RCC 7860 (cell line): ENCODE data around the gene TPSB2.
"Not testable (repeated sequence)": the region's sequence is repeated elsewhere in the genome, so short reads cannot be mapped to it uniquely, and the experiment has no call there.

Experiments
- DNase-seq: peaks from one replicate; pipeline ENCODE4 v3.0.0-alpha.2; 2015; ENCODE audit warnings: low spot score
- FAIRE-seq: peaks from 2 replicates; lab custom pipeline; 2012; peaks lifted over from hg19 to GRCh38; lab: Jason Lieb, UNC

TPSB2 gene

DNA sequence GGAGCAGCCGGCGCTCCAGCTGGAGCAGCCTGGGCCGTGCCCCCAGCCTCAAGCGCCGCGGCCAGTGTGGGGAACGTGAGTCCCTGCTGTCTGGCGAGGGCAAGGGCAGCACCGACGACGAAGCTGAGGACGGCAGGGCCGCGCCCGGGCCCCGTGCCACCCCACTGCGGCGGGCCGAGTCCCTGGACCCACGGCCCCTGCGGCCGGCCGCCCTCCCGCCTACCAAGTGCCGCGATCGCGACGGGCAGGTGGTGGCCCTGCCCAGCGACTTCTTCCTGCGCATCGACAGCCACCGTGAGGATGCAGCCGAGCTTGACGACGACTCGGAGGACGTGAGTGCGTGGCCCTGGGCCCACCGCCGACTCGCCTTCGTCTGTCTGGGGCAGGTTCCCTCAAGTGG, 20.9 kb downstream of the TPSB2 start:
- FAIRE-seq (no peak), DNase-seq (no peak)

DNA sequence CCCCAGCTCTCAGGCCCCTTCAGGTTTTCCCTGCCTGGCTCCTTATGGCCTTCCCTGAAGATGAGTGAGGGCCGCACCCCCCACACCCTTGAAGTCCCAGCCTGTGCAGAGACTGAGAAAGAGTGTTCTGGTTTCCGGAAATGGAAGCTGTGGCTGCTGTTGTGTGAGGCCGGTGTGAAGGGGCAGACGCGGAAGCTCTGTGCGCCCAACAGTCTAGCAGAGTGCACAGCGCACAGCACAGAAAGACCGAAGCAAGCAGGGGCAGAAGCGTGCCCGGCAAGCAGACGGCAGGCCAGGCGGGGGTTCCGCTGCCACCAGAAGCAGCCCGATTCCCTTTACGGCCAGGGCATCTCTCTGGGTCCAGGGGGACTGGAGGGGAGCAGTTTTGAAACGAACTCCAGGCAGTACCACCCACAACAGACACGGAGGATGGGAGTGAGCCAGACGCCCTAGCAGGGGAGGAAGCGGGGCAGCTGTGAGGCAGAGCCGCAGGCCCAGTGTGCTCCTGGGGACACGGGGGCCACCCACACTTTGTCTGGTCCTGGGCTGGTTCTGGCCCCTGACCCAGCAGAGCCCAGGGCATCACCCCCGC, 21.6 kb downstream of the TPSB2 start:
- FAIRE-seq: no peak
- DNase-seq: no peak

DNA sequence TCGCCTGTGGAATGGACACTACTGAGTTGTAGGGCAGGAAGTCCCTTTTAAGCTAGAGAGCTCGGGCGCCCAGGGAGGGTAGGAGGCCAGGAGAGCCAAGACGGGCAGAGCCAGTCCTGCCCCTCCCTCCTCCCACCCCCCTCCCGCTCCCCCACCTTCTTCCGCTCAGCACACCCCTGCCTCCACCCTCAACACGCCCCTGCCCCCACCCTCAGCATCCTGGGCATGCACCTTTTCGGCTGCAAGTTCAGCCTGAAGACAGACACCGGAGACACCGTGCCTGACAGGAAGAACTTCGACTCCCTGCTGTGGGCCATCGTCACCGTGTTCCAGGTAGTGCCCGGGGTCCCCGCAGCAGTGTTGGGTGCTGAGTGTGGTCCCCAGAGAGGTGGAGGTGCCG, 23.2 kb downstream of the TPSB2 start:
- FAIRE-seq: no peak
- DNase-seq: no peak

DNA sequence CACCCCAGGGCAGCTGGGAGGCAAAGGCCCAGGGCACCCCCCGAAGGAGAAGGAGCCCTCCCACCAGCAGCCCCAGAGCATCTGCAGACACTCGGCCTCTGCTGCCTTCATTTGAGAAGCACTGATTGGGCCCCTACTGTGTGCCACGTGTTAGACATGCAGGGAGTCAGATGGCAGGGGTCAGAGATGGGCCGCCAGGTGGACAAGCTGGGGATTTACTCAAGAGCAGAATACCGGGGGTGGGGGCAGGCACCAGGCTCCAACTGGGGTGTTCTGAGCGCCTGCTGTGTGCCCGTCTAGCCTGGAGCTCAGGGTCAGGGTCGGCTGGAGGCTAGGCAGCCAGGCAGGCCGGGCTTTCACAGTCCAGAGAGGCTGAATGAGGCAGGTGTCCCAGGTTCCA, 23.7 kb downstream of the TPSB2 start:
- DNase-seq: no peak
- FAIRE-seq: no peak

DNA sequence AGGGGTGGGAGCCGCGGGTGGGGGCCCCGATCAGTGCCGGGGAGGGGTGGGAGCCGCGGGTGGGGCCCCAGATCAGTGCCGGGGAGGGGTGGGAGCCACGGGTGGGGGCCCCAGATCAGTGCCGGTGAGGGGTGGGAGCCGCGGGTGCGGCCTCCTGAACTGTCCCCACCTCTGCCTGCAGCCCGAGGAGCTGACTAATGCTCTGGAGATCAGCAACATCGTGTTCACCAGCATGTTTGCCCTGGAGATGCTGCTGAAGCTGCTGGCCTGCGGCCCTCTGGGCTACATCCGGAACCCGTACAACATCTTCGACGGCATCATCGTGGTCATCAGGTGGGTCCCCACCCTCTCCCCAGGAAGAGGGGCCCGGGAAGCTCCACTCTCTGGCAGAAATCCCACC, 25.1 kb downstream of the TPSB2 start:
- DNase-seq: no peak
- no peak for FAIRE-seq

DNA sequence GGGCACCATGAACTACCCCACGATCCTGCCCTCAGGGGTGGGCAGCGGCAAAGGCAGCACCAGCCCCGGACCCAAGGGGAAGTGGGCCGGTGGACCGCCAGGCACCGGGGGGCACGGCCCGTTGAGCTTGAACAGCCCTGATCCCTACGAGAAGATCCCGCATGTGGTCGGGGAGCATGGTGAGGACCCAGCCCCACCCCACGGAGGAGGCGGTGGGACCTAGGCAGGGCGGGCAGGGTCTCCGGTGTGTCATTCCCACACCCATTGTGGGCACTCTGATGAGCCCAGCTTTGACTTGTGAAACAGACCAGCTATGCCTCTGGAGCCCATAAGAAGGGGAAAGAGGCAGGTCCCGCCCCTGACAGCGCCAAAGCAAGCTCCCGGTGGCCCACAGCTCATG, 27.7 kb downstream of the TPSB2 start:
- FAIRE-seq (no peak), DNase-seq (no peak)

DNA sequence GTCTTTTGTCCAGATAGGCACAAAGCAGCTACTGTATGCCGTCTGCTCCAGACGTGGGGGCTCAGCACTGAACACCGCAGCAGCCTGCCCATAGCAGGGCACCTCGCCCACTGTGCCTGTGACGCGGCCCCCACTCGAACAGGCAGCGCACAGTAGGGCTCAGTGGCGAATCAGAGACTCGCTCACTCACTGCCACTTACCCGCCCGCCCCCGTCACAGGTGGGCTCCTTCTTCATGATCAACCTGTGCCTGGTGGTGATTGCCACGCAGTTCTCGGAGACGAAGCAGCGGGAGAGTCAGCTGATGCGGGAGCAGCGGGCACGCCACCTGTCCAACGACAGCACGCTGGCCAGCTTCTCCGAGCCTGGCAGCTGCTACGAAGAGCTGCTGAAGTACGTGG, 28.5 kb downstream of the TPSB2 start:
- DNase-seq: no peak
- no peak for FAIRE-seq

DNA sequence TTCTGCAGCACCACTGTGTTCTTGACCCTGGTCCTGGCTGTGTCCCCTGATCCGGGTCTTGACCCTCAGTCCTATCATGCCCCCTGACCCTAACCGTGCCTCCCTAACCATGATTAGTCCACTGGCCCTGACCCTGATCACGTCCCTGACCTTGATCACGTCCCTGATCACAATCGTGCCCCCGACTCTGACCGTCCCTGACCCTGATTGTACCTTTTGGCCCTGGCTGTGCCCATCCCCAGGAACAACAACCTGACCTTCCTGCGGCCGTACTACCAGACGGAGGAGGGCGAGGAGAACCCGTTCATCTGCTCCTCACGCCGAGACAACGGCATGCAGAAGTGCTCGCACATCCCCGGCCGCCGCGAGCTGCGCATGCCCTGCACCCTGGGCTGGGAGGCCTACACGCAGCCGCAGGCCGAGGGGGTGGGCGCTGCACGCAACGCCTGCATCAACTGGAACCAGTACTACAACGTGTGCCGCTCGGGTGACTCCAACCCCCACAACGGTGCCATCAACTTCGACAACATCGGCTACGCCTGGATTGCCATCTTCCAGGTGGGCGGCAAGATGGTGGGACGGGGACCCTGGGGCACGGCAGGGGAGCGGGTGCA, 29.9 kb downstream of the TPSB2 start:
- DNase-seq: no peak
- FAIRE-seq: no peak

DNA sequence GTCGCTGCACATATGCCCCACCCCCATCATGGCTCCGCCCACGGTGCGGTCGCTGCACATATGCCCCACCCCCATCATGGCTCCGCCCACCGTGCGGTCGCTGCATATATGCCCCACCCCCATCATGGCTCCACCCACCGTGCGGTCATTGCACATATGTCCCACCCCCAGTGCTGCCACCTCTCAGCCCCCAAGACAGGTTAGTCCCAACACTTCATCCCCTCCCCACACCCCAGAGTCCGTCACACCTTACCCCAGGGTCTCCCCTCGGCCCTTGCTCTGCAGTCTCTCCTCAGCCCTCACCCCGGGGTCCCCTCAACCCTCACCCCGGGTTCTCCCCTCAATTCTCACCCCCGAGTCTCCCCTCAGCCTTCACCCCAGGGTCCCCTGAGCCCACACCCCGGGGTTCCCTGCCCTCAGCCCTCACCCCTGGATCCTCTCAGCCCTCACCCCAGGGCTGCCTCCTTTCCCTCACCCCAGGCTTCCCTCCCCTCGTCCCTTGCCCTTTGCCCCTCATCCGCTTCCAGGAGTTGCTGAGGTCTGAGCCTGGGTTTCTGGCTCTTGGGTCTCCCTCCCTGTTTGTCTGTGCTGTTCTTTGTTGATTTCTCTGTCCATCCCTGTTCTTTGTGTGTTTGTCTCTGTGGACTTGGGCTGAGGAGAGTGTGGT, 30.5 kb downstream of the TPSB2 start:
- no peak for DNase-seq

DNA sequence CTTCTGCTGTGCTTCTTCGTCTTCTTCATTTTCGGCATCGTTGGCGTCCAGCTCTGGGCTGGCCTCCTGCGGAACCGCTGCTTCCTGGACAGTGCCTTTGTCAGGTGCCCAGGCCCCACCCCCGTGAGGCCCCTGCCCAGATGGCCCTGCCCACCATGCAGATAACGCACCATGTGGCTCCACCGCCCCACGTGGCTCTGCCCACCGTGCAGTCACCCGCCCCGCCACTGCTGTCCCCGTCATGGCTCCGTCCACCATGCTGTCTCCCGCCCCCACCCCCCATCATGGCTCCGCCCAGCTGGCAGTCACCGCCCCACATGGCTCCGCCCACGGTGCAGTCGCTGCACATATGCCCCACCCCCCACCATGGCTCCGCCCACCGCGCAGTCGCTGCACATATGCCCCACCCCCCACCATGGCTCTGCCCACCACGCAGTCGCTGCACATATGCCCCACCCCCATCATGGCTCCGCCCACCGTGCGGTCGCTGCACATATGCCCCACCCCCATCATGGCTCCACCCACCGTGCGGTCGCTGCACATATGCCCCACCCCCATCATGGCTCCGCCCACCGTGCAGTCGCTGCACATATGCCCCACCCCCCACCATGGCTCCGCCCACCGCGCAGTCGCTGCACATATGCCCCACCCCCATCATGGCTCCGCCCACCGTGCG, 31.2 kb downstream of the TPSB2 start:
- DNase-seq, FAIRE-seq: not testable (repeated sequence)

More for the DNA sequence above, 30.5 kb downstream of the TPSB2 start:
- FAIRE-seq: no peak

DNA sequence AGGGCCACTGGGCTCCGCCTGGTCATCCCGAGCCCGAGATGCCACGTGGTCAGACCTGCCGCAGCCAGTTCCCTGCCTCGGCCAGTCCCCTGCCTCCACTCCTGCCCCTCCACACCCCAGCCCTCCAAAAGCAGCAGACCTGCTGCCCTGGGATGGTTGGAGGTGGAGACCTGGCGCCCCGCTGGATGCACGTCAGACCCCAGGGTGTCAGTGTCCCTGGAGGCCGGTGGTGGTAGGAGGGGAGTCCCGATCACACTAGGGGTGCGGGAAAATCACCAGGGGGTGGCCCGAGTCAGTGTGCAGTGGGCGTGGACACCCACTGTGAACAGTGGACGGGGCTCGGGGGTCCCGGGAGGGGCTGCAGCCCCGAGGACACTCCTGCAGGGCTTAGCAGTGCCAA, 31.8 kb downstream of the TPSB2 start:
- no peak for FAIRE-seq
- DNase-seq: no peak

DNA sequence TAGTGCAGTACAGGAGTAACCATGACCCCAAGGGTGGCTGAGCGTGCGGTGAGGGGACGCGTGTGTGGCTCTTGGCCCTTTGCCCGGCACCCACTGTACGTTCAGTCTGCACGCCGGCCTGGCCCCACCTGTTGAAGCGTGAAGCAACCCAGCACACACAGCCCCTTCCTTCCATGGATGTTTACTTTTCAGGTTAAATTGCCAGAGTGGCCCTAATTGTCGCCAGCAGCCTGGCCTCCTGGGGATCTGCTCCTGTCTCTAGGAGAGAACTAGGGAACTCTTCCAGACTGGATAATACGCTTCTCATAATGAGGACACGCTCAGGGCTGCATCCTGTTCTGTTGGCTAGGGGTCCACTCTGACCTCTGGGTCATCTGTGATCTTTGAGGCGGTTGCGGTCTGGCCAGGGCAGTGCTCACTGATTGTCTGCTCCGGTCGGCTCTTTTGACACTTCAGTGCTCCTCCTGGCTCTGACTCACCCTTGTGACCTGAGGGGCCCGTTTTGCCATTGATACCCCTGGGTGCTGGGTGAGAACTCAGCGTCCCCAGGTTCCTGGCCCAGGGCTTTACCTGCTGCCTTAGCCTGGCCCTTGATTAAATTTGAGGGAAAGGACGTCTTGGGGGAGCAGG, 32.6 kb downstream of the TPSB2 start:
- FAIRE-seq: peak; percentile 65
- DNase-seq: peak; percentile 71

DNA sequence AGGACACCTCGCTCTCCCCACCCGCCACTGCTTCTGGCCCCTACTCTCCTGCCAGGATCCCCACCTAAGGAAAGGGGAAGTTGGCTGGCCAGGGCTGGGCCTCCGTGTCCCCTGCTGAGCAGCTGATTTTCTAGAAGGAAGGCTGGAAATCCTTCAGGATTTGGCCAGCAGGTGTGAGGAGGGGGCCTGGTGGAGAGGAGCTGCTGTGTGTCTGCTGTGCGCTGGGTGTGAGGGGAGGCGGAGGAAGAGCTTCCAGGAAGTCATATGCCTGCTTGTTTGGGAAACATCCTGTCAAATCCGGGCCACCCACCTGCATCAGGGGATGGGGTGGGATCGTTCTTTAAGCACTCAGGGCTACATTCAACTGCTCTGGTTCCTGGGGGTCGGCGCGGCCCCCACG, 33.5 kb downstream of the TPSB2 start:
- DNase-seq (no peak), FAIRE-seq (no peak)

DNA sequence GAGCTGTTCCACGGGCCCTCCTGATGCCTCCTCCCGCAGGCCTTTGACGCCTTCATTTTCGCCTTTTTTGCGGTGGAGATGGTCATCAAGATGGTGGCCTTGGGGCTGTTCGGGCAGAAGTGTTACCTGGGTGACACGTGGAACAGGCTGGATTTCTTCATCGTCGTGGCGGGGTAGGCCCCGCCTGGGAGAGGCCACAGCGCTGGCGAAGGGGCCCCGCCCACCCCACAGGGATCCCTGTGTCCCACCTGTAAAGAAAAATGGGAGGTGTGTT, 34.7 kb downstream of the TPSB2 start:
- FAIRE-seq (no peak), DNase-seq (no peak)

DNA sequence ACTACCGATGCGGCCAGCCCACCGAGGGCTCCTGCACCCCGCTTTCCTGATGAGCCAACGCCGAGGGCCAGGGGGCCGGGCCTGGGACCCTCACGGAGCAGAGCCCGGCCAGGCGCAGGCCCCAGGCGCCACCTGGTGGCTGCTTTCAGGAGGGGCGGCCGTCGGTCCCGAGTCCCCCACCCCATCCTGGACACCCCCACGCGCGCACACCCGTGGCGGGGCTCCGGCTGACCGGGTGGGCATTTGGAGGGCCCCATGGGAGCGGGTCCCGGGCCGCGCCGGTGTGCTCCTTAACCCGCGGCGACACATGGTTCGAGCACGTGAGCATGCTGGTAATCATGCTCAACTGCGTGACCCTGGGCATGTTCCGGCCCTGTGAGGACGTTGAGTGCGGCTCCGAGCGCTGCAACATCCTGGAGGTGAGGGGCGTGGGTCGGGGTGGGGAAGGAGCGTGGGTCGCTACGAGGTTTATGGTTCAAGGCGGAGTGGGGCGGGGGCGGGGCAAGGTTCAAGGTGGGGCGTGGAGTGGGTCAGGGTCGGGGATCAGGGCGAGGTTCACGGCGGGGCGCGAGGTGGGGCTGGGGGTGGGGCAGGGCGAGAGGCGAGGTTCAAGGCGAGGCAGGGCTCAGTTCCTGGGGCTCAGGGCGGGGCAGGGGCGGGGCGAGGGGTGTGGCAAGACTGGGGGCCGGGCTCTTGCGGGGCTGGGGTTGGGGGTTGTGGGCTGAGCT, 35.2 kb downstream of the TPSB2 start:
- DNase-seq (no peak), FAIRE-seq (no peak)

DNA sequence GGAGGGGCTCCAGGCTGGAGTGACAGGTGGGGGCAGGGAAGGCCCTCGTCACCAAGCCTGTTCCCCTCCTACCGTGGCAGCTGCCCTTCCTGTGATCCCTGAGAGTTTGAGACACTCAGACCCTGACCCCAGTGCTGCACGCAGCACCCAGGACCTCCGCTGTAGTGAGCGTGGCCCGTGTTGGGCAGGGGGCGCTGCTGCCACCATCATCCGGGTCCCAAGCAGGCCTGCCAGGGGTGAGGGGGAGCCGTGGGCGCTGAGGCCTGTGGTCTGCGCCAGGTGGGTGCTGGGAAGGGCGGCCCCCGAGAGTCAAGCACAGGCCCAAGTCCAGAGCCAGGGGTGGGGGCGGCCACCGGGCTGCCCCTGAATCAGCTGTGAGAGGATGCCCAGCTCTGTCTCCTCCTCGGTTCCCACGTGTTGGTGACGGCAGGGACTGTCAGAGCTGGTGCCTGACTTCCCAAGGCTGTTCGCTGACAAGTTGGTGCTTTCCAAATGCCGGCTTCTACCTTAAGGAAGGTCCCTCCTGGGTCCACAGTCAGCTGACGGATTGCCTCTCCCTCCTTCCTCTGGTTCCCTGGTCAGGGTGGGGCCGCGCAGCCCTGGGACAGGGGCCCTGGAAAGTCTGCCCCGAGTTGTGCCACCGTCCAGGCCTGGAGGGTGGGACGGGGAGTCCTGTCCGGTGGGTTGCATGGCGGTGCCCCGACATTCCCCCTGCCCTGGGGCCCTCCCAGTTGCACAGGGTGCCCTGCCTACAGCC, 36.0 kb downstream of the TPSB2 start:
- DNase-seq: no peak
- no peak for FAIRE-seq

DNA sequence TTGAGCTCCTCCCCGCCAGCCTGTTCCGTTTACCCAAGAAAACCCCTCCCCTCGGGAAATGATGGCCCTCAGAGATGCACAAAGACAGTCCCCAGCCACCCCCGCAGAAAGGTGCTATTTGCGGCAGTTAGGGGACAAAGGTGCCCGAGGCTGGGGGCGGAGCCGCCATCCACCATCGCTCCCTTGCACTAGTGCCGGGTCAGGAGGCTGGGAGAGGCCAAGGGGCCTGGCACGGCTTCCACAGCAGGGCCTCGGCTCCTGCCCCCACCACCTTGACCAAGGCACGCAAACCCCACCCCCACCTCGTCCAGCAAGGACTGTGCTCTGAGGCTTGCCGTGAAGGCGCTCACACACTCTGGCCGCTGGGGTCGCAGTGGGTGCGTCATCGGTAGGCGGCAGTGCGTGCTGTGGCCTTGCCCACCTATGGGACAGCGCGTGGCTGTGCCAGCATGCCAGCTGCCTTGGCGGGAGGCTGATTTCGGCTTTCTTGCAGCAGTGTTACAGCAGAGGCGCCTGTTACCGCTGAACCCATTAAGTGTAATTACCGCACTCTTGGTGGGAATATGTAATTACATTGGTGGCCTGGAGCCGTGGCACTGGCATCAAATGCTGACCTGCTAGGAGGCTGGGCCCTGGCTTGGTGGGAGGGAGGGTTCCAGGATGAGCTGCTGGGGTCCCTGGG, 36.7 kb downstream of the TPSB2 start:
- DNase-seq (no peak), FAIRE-seq (no peak)

DNA sequence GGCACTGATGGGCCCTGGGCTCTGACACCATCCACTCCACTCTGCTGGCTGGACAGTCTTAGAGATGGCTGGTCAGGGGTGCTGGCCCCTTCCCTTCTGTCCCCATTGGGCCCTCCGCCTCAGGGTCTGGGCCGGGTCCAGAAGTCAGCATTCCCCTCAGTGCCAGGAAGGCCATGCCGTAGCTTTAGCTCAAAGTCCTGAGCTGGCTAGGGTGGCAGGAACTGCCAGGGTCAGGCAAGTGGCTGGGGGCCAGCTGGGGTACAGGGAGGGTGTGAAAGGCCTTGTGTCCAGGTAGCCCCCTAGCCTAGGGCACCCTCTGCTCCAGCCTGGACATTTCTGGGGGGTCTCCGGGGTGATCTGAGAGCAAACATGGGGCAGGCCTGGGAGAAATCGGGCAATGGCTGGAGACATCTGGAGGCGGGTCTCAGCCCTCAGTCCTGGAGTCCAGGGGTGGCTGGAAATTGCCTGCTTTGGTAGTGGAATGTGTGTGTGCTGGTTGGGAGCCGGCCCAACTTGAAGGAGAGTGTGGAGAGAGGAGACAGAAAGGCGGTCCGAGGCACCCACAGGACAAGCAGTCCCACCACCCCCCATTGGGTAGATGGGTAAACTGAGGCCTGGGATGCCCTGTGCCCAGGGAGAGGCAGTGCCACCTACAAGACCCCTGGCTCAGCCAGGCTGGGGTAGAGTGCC, 37.5 kb downstream of the TPSB2 start:
- DNase-seq (no peak), FAIRE-seq (no peak)

DNA sequence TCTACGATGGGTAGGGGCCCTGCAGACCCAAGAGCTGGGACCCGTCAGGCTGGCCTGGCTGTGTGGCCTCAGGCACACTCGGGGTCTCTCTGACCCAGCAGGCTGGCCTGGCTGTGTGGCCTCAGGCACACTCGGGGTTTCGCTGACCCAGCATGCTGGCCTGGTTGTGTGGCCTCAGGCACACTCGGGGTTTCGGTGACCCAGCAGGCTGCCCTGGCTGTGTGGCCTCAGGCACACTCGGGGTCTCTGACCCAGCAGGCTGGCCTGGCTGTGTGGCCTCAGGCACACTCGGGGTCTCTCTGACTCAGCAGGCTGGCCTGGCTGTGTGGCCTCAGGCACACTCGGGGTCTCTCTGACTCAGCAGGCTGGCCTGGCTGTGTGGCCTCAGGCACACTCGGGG, 39.2 kb downstream of the TPSB2 start:
- not testable (repeated sequence) for FAIRE-seq

More for the DNA sequence above, 39.2 kb downstream of the TPSB2 start:
- not testable (repeated sequence) for DNase-seq
